ENCODE results near the gene PTCD2. TPM values are rescaled to one million over a fixed set of nuclear protein-coding genes. Genes with fewer than 3 reads are reported as not detected.

PTCD2 gene
- total and polyA plus RNA-seq, 2 donors, result 4.1 to 7.7 TPM

GRCh38 chr5:72407541-72407940 is 87.4 kb downstream of the PTCD2 start:
- Histone ChIP-seq H3K36me3 (ENCODE audit: control insufficient read depth in 2 of 2, insufficient read depth in 2 of 2, low read length in 1 of 2) (no peaks in the 10 kb centered on the region), H3K4me1 (ENCODE audit: control insufficient read depth in 2 of 2, insufficient read depth in 2 of 2, low read length in 2 of 2) (no peaks in the 10 kb centered on the region), H3K27ac (ENCODE audit: low read depth in 1 of 2, low read length in 1 of 2) (no peak overlapping the region), H3K9me3 (ENCODE audit: control insufficient read depth in 2 of 2, insufficient read depth in 1 of 2, low read length in 1 of 2) (peaks cover 0 to 2% of the 10 kb centered on the region in 2 donors), H3K4me3 (ENCODE audit: low read length in 2 of 2) (no peak overlapping the region), H3K27me3 (ENCODE audit: control insufficient read depth in 2 of 2, insufficient read depth in 1 of 2, low read length in 1 of 2) (no peaks in the 10 kb centered on the region)
- 88% methylated on average over 2 of the region's 2 CpGs for WGBS
- no peak for DNase-seq (ENCODE audit: low read depth in 6 of 9, low spot score in 9 of 9)

GRCh38 chr5:72408127-72408526 is 88.0 kb downstream of the PTCD2 start:
- no peaks in the 10 kb centered on the region for H3K4me1 ChIP-seq (ENCODE audit: control insufficient read depth in 2 of 2, insufficient read depth in 2 of 2, low read length in 2 of 2)
- H3K27me3 ChIP-seq (ENCODE audit: control insufficient read depth in 2 of 2, insufficient read depth in 1 of 2, low read length in 1 of 2), result no peaks in the 10 kb centered on the region
- H3K27ac ChIP-seq (ENCODE audit: low read depth in 1 of 2, low read length in 1 of 2), result no peak overlapping the region
- H3K4me3 ChIP-seq (ENCODE audit: low read length in 2 of 2), result no peak overlapping the region
- no peak for DNase-seq (ENCODE audit: low read depth in 6 of 9, low spot score in 9 of 9)
- WGBS, result 97% methylated on average over 5 of the region's 5 CpGs
- no peaks in the 10 kb centered on the region for H3K36me3 ChIP-seq (ENCODE audit: control insufficient read depth in 2 of 2, insufficient read depth in 2 of 2, low read length in 1 of 2)
- peaks cover 0 to 2% of the 10 kb centered on the region in 2 donors for H3K9me3 ChIP-seq (ENCODE audit: control insufficient read depth in 2 of 2, insufficient read depth in 1 of 2, low read length in 1 of 2)

- Histone ChIP-seq H3K27ac (ENCODE audit: low read depth in 1 of 2, low read length in 1 of 2) (no peak overlapping the region), H3K4me3 (ENCODE audit: low read length in 2 of 2) (no peak overlapping the region), H3K27me3 (ENCODE audit: control insufficient read depth in 2 of 2, insufficient read depth in 1 of 2, low read length in 1 of 2) (no peaks in the 10 kb centered on the region), H3K36me3 (ENCODE audit: control insufficient read depth in 2 of 2, insufficient read depth in 2 of 2, low read length in 1 of 2) (no peaks in the 10 kb centered on the region), H3K4me1 (ENCODE audit: control insufficient read depth in 2 of 2, insufficient read depth in 2 of 2, low read length in 2 of 2) (no peaks in the 10 kb centered on the region), H3K9me3 (ENCODE audit: control insufficient read depth in 2 of 2, insufficient read depth in 1 of 2, low read length in 1 of 2) (peaks cover 0 to 2% of the 10 kb centered on the region in 2 donors)
- WGBS, result 64% methylated on average over 4 of the region's 4 CpGs
- no peak for DNase-seq (ENCODE audit: low read depth in 6 of 9, low spot score in 9 of 9)
Observed at GRCh38 chr5:72408603-72409002, 88.4 kb downstream of the PTCD2 start.

- Histone ChIP-seq H3K36me3 (ENCODE audit: control insufficient read depth in 2 of 2, insufficient read depth in 2 of 2, low read length in 1 of 2) (no peaks in the 10 kb centered on the region), H3K27me3 (ENCODE audit: control insufficient read depth in 2 of 2, insufficient read depth in 1 of 2, low read length in 1 of 2) (no peaks in the 10 kb centered on the region), H3K4me1 (ENCODE audit: control insufficient read depth in 2 of 2, insufficient read depth in 2 of 2, low read length in 2 of 2) (no peaks in the 10 kb centered on the region), H3K4me3 (ENCODE audit: low read length in 2 of 2) (no peak overlapping the region), H3K27ac (ENCODE audit: low read depth in 1 of 2, low read length in 1 of 2) (no peak overlapping the region), H3K9me3 (ENCODE audit: control insufficient read depth in 2 of 2, insufficient read depth in 1 of 2, low read length in 1 of 2) (no peaks in the 10 kb centered on the region)
- no peak for DNase-seq (ENCODE audit: low read depth in 6 of 9, low spot score in 9 of 9)
- 91% methylated on average over 4 of the region's 4 CpGs for WGBS
Observed at GRCh38 chr5:72410688-72411295, 90.6 kb downstream of the PTCD2 start.

GRCh38 chr5:72412283-72413055 is 92.3 kb downstream of the PTCD2 start:
- Histone ChIP-seq H3K27me3 (ENCODE audit: control insufficient read depth in 2 of 2, insufficient read depth in 1 of 2, low read length in 1 of 2) (no peaks in the 10 kb centered on the region), H3K36me3 (ENCODE audit: control insufficient read depth in 2 of 2, insufficient read depth in 2 of 2, low read length in 1 of 2) (no peaks in the 10 kb centered on the region), H3K27ac (ENCODE audit: low read depth in 1 of 2, low read length in 1 of 2) (no peak overlapping the region), H3K4me3 (ENCODE audit: low read length in 2 of 2) (no peak overlapping the region), H3K4me1 (ENCODE audit: control insufficient read depth in 2 of 2, insufficient read depth in 2 of 2, low read length in 2 of 2) (no peaks in the 10 kb centered on the region), H3K9me3 (ENCODE audit: control insufficient read depth in 2 of 2, insufficient read depth in 1 of 2, low read length in 1 of 2) (peaks cover 0 to 4% of the 10 kb centered on the region in 2 donors)
- DNase-seq (ENCODE audit: low read depth in 6 of 9, low spot score in 9 of 9), result no peak
- 98% methylated on average over 4 of the region's 4 CpGs for WGBS

- H3K4me3 ChIP-seq (ENCODE audit: low read length in 2 of 2), result no peak overlapping the region
- no peak overlapping the region for H3K27ac ChIP-seq (ENCODE audit: low read depth in 1 of 2, low read length in 1 of 2)
- no peaks in the 10 kb centered on the region for H3K36me3 ChIP-seq (ENCODE audit: control insufficient read depth in 2 of 2, insufficient read depth in 2 of 2, low read length in 1 of 2)
- peaks cover 0 to 4% of the 10 kb centered on the region in 2 donors for H3K9me3 ChIP-seq (ENCODE audit: control insufficient read depth in 2 of 2, insufficient read depth in 1 of 2, low read length in 1 of 2)
- no peaks in the 10 kb centered on the region for H3K27me3 ChIP-seq (ENCODE audit: control insufficient read depth in 2 of 2, insufficient read depth in 1 of 2, low read length in 1 of 2)
- WGBS, result 94% methylated on average over 5 of the region's 5 CpGs
- H3K4me1 ChIP-seq (ENCODE audit: control insufficient read depth in 2 of 2, insufficient read depth in 2 of 2, low read length in 2 of 2), result no peaks in the 10 kb centered on the region
- DNase-seq (ENCODE audit: low read depth in 6 of 9, low spot score in 9 of 9), result no peak
Observed at GRCh38 chr5:72415616-72416325, 95.6 kb downstream of the PTCD2 start.

GRCh38 chr5:72417333-72418062 is 97.3 kb downstream of the PTCD2 start:
- no peak overlapping the region for H3K27ac ChIP-seq (ENCODE audit: low read depth in 1 of 2, low read length in 1 of 2)
- peaks cover 0 to 4% of the 10 kb centered on the region in 2 donors for H3K9me3 ChIP-seq (ENCODE audit: control insufficient read depth in 2 of 2, insufficient read depth in 1 of 2, low read length in 1 of 2)
- no peaks in the 10 kb centered on the region for H3K27me3 ChIP-seq (ENCODE audit: control insufficient read depth in 2 of 2, insufficient read depth in 1 of 2, low read length in 1 of 2)
- 98% methylated on average over 48 of the region's 48 CpGs for WGBS
- H3K4me1 ChIP-seq (ENCODE audit: control insufficient read depth in 2 of 2, insufficient read depth in 2 of 2, low read length in 2 of 2), result no peaks in the 10 kb centered on the region
- no peak overlapping the region for H3K4me3 ChIP-seq (ENCODE audit: low read length in 2 of 2)
- no peaks in the 10 kb centered on the region for H3K36me3 ChIP-seq (ENCODE audit: control insufficient read depth in 2 of 2, insufficient read depth in 2 of 2, low read length in 1 of 2)
- DNase-seq (ENCODE audit: low read depth in 6 of 9, low spot score in 9 of 9), result no peak
